VCaP (cell line): ENCODE results near the gene PTPRN2.

Source experiments
- H3K27ac ChIP-seq: fragments of 450-650 bp; 2 replicates; pipeline ENCODE4 v1.5.1; 2017
- CTCF ChIP-seq: fragments of 450-650 bp; conservative IDR thresholded peaks from 2 replicates; pipeline ENCODE4 v1.5.1; 2017; ENCODE audit warnings: mild to moderate bottlenecking, moderate library complexity

The PTPRN2 gene

GRCh38 chr7:158067219-158067930 is 520.2 kb downstream of the PTPRN2 start:
- TF ChIP-seq CTCF: no peak
- H3K27ac ChIP-seq: no peak overlapping the region

- H3K27ac ChIP-seq: no peak overlapping the region
- no peak for TF ChIP-seq CTCF
Observed at GRCh38 chr7:158066085-158066484, 521.5 kb downstream of the PTPRN2 start.

GRCh38 chr7:158065340-158065739 is 522.3 kb downstream of the PTPRN2 start:
- no peak overlapping the region for H3K27ac ChIP-seq
- no peak for TF ChIP-seq CTCF

- no peak for TF ChIP-seq CTCF
- H3K27ac ChIP-seq: no peak overlapping the region
Observed at GRCh38 chr7:158064631-158065030, 523.0 kb downstream of the PTPRN2 start.

- TF ChIP-seq CTCF: no peak
- no peak overlapping the region for H3K27ac ChIP-seq
Observed at GRCh38 chr7:158063850-158064610, 523.6 kb downstream of the PTPRN2 start.

- no peak overlapping the region for H3K27ac ChIP-seq
- no peak for TF ChIP-seq CTCF
Observed at GRCh38 chr7:158062661-158063060, 525.0 kb downstream of the PTPRN2 start.

- no peak overlapping the region for H3K27ac ChIP-seq
- TF ChIP-seq CTCF: no peak
Observed at GRCh38 chr7:158061884-158062656, 525.6 kb downstream of the PTPRN2 start.
